Right renal cortex interstitium (tissue), 3 donors: Measurements from ENCODE around the gene PRKRA. TPM values are rescaled to one million over a fixed set of nuclear protein-coding genes. Genes with fewer than 3 reads are reported as not detected.

Experiments used
- polyA plus RNA-seq, 3 donors: library from polyadenylated mRNA; unstranded; fragments of 120-200 nt; gene quantifications; one replicate each; pipeline ENCODE4 v1.2.1, GENCODE V29; 2013; ENCODE audit not compliant: insufficient read length in 3 of 3

Gene PRKRA
- polyA plus RNA-seq, 3 donors, result 70.7 to 75.6 (median 74.2) TPM

Other genes with a start within 250 kb of the PRKRA start
- 10 to 100 TPM in 1 of 3 donors, 1 to 10 TPM in 2; 8.3 to 11.3 (median 8.8) TPM for gene PJVK, start 203 bp upstream of the PRKRA start, polyA plus RNA-seq
- 10 to 100 TPM; 63.1 to 71.5 (median 63.4) TPM for gene FKBP7, start 27.4 kb upstream of the PRKRA start, polyA plus RNA-seq
- 10 to 100 TPM; 32.5 to 36.5 (median 34.3) TPM for gene PLEKHA3, start 29.3 kb upstream of the PRKRA start, polyA plus RNA-seq